Muscle of back (tissue), 11 donors: ENCODE data around the gene RBM38. TPM values are rescaled to one million over a fixed set of nuclear protein-coding genes. Genes with fewer than 3 reads are reported as not detected.

Experiments
- DNase-seq, 3 donors: peaks; one replicate each; pipeline versions ENCODE4 v3.0.0 to v3.0.0-alpha.2; 2013
- polyA plus RNA-seq, 10 donors: library from polyadenylated mRNA; unstranded; fragments of 120-200 nt; gene quantifications; one replicate each; pipeline ENCODE4 v1.2.1, GENCODE V29; 2013; ENCODE audit not compliant: insufficient read length in 10 of 10

Gene RBM38
- polyA plus RNA-seq, 10 donors: 36.3 to 68.7 (median 49.9) TPM

- DNase-seq: peak; percentile 55 to 85 (median 69)
Measured at GRCh38 chr20:57388953-57389694, 2.1 kb upstream of the RBM38 start.

GRCh38 chr20:57389695-57390603, 1.2 kb upstream of the RBM38 start:
- peak in 1 of 3 donors; percentile 58 for DNase-seq

- DNase-seq: peak in 1 of 3 donors; percentile 67
Measured at GRCh38 chr20:57391439-57392301, 474 bp downstream of the RBM38 start.

- DNase-seq: no peak
Measured at GRCh38 chr20:57392512-57393271, 1.5 kb downstream of the RBM38 start.

- no peak for DNase-seq
Measured at GRCh38 chr20:57393321-57394120, 2.3 kb downstream of the RBM38 start.

- DNase-seq: no peak
Measured at GRCh38 chr20:57394121-57395082, 3.2 kb downstream of the RBM38 start.

GRCh38 chr20:57395111-57395966, 4.1 kb downstream of the RBM38 start:
- peak in 2 of 3 donors; percentile 45 to 63 for DNase-seq

GRCh38 chr20:57396212-57396983, 5.2 kb downstream of the RBM38 start:
- no peak for DNase-seq

- DNase-seq: no peak
Measured at GRCh38 chr20:57396984-57397692, 5.9 kb downstream of the RBM38 start.

- DNase-seq: no peak
Measured at GRCh38 chr20:57397693-57398108, 6.5 kb downstream of the RBM38 start.

- DNase-seq: peak in 1 of 3 donors; percentile 45
Measured at GRCh38 chr20:57398231-57398821, 7.1 kb downstream of the RBM38 start.

GRCh38 chr20:57398901-57399535, 7.8 kb downstream of the RBM38 start:
- no peak for DNase-seq

- DNase-seq: no peak
Measured at GRCh38 chr20:57399587-57400155, 8.5 kb downstream of the RBM38 start.

GRCh38 chr20:57400231-57400701, 9.1 kb downstream of the RBM38 start:
- no peak for DNase-seq
